Common myeloid progenitor, CD34-positive (primary cell): ENCODE data around the gene FANCC.

Experiments
- CTCF ChIA-PET: fragments of 350-600 bp; sonication (Branson Sonifier 250); formaldehyde crosslinking; loops from one replicate; lab custom pipeline; 2021; ENCODE audit warnings: antibody characterized with exemption; lab: Charles Lee
- POLR2A ChIA-PET: fragments of 350-600 bp; sonication (Branson Sonifier 250); formaldehyde crosslinking; loops from one replicate; lab custom pipeline; 2021; ENCODE audit warnings: antibody characterized with exemption; lab: Charles Lee
- DNase-seq, 3 donors: peaks; one replicate each; pipeline versions ENCODE4 v3.0.0 to v3.0.0-alpha.2; 2013
- H3K27ac ChIP-seq, 2 experiments: 1 replicate in 1 of 2; 2 replicates in 1 of 2; pipeline ENCODE4 v1.7.0; 2013; ENCODE audit warnings: inconsistent platforms in 2 of 2, low read length in 2 of 2, mild to moderate bottlenecking in 2 of 2, low read depth in 1 of 2, moderate library complexity in 1 of 2; ENCODE audit not compliant: severe bottlenecking in 2 of 2, insufficient read depth in 1 of 2, poor library complexity in 1 of 2
- H3K27me3 ChIP-seq, 5 experiments: replicated peaks in 2 of 5; 1 replicate in 3 of 5; 2 replicates in 2 of 5; pipeline versions ENCODE4 v1.6.1 to v1.7.0; 2013; ENCODE audit warnings: low read length in 4 of 5, mild to moderate bottlenecking in 2 of 5, moderate library complexity in 2 of 5, inconsistent platforms in 1 of 5; ENCODE audit not compliant: insufficient read depth in 5 of 5, control insufficient read depth in 4 of 5
- H3K36me3 ChIP-seq, 4 experiments: 1 replicate in 2 of 4; 2 replicates in 2 of 4; pipeline versions ENCODE4 v1.6.1 to v1.7.0; 2013; ENCODE audit warnings: low read length in 3 of 4, control low read depth in 1 of 4, mild to moderate bottlenecking in 1 of 4; ENCODE audit not compliant: control insufficient read depth in 4 of 4, insufficient read depth in 4 of 4
- H3K4me1 ChIP-seq, 4 experiments: 1 replicate in 3 of 4; 2 replicates in 1 of 4; pipeline versions ENCODE4 v1.6.1 to v1.7.1; 2013; ENCODE audit warnings: low read length in 3 of 4, mild to moderate bottlenecking in 3 of 4, control low read depth in 1 of 4, inconsistent platforms in 1 of 4, moderate library complexity in 1 of 4; ENCODE audit not compliant: control insufficient read depth in 4 of 4, insufficient read depth in 4 of 4; ENCODE audit errors: control extremely low read depth in 1 of 4
- H3K4me3 ChIP-seq, 7 experiments: 1 replicate in 4 of 7; 2 replicates in 3 of 7; pipeline versions ENCODE4 v1.5.1 to v1.7.0; 2013; ENCODE audit warnings: mild to moderate bottlenecking in 7 of 7, low read length in 6 of 7, moderate library complexity in 6 of 7, inconsistent platforms in 2 of 7, low read depth in 2 of 7, control low read depth in 1 of 7; ENCODE audit not compliant: insufficient read depth in 4 of 7, control insufficient read depth in 1 of 7; ENCODE audit errors: extremely low read depth in 1 of 7
- H3K9me3 ChIP-seq, 5 experiments: 1 replicate in 4 of 5; 2 replicates in 1 of 5; pipeline versions ENCODE4 v1.6.1 to v1.7.1; 2013; ENCODE audit warnings: low read length in 4 of 5, mild to moderate bottlenecking in 2 of 5, inconsistent platforms in 1 of 5, low read depth in 1 of 5, moderate library complexity in 1 of 5; ENCODE audit not compliant: control insufficient read depth in 4 of 5, insufficient read depth in 2 of 5; ENCODE audit errors: control extremely low read depth in 1 of 5
- WGBS: methylation state at CpG from one replicate; pipeline ENCODE4 v1.1.5; 2013; ENCODE audit not compliant: insufficient coverage; 5-methylcytosine and 5-hydroxymethylcytosine counted together

The FANCC gene

GRCh38 chr9:95094002-95094401 lies 223.5 kb downstream of the FANCC start:
- POLR2A ChIA-PET, result interaction anchor here (0.6 kb wide), 1 partner anchor 1357 kb away, joined by 3 read pairs; no protein-coding TSS in a partner anchor
- Histone ChIP-seq H3K27ac (no peak overlapping the region), H3K4me1 (peaks cover 0 to 66% (median 28%) of the 10 kb centered on the region in 4 experiments), H3K9me3 (no peaks in the 10 kb centered on the region), H3K36me3 (peaks cover 0 to 6% (median 4%) of the 10 kb centered on the region in 4 experiments), H3K4me3 (no peak overlapping the region), H3K27me3 (no peaks in the 10 kb centered on the region)
- CTCF ChIA-PET, result no interaction called here
- 85% methylated on average over 3 of the region's 10 CpGs for WGBS
- DNase-seq, result no peak

GRCh38 chr9:95093586-95093985 lies 223.9 kb downstream of the FANCC start:
- Histone ChIP-seq H3K4me1 (peaks cover 0 to 65% (median 28%) of the 10 kb centered on the region in 4 experiments), H3K4me3 (no peak overlapping the region), H3K9me3 (no peaks in the 10 kb centered on the region), H3K27me3 (no peaks in the 10 kb centered on the region), H3K27ac (no peak overlapping the region), H3K36me3 (peaks cover 0 to 6% (median 4%) of the 10 kb centered on the region in 4 experiments)
- DNase-seq, result no peak
- POLR2A ChIA-PET, result interaction anchor here (0.6 kb wide), 1 partner anchor 1358 kb away, joined by 3 read pairs; no protein-coding TSS in a partner anchor
- CTCF ChIA-PET, result interaction anchor here (1.2 to 1.7 kb wide), 3 partner anchors 17 to 413 kb away, joined by 3 to 4 read pairs (median 4); no protein-coding TSS in a partner anchor
- WGBS, result 98% methylated on average over 14 of the region's 16 CpGs

GRCh38 chr9:95092262-95093072 lies 225.0 kb downstream of the FANCC start:
- POLR2A ChIA-PET, result no interaction called here

GRCh38 chr9:95091601-95092261 lies 225.8 kb downstream of the FANCC start:
- Histone ChIP-seq H3K36me3 (peaks cover 0 to 8% (median under 1%) of the 10 kb centered on the region in 4 experiments), H3K27ac (peak overlapping the region in 1 of 2 experiments; percentile 43), H3K9me3 (no peaks in the 10 kb centered on the region), H3K4me3 (no peak overlapping the region), H3K27me3 (no peaks in the 10 kb centered on the region), H3K4me1 (peaks cover 0 to 60% (median 28%) of the 10 kb centered on the region in 4 experiments)
- DNase-seq, result peak; percentile 40 to 86 (median 76)
- 32% methylated on average over 9 of the region's 12 CpGs for WGBS
- ChIA-PET POLR2A (no interaction called here), CTCF (interaction anchor here (1.1 to 1.7 kb wide), 5 partner anchors 24 to 55 kb away, joined by 3 to 4 read pairs (median 3); no protein-coding TSS in a partner anchor)

More at GRCh38 chr9:95092262-95093072, 225.0 kb downstream of the FANCC start:
- peak overlapping the region; percentile 30 to 43 for H3K27ac ChIP-seq
- DNase-seq, result peak; percentile 16 to 66 (median 45)
- H3K4me3 ChIP-seq, result peak overlapping the region in 1 of 7 experiments; percentile 28
- H3K27me3 ChIP-seq, result no peaks in the 10 kb centered on the region
- H3K36me3 ChIP-seq, result peaks cover 0 to 6% (median under 1%) of the 10 kb centered on the region in 4 experiments
- H3K4me1 ChIP-seq, result peaks cover 0 to 60% (median 28%) of the 10 kb centered on the region in 4 experiments
- WGBS, result 55% methylated on average over 16 of the region's 19 CpGs
- CTCF ChIA-PET, result interaction anchor here (1.1 to 1.7 kb wide), 7 partner anchors 19 to 411 kb away, joined by 3 to 4 read pairs (median 3); no protein-coding TSS in a partner anchor
- H3K9me3 ChIP-seq, result no peaks in the 10 kb centered on the region

- peaks cover 0 to 15% (median 6%) of the 10 kb centered on the region in 4 experiments for H3K36me3 ChIP-seq
- H3K27me3 ChIP-seq, result no peaks in the 10 kb centered on the region
- ChIA-PET CTCF (interaction anchor here (1.6 kb wide), 1 partner anchor 54 kb away, joined by 3 read pairs; no protein-coding TSS in a partner anchor), POLR2A (no interaction called here)
- 94% methylated on average over 8 of the region's 14 CpGs for WGBS
- H3K27ac ChIP-seq, result no peak overlapping the region
- no peaks in the 10 kb centered on the region for H3K9me3 ChIP-seq
- no peak for DNase-seq
- no peak overlapping the region for H3K4me3 ChIP-seq
- peaks cover 0 to 60% (median 28%) of the 10 kb centered on the region in 4 experiments for H3K4me1 ChIP-seq
These were observed 226.5 kb downstream of the FANCC start for GRCh38 chr9:95090871-95091577.

GRCh38 chr9:95090023-95090791 lies 227.3 kb downstream of the FANCC start:
- Histone ChIP-seq H3K4me3 (no peak overlapping the region), H3K27ac (no peak overlapping the region), H3K9me3 (no peaks in the 10 kb centered on the region), H3K36me3 (peaks cover 0 to 23% (median 6%) of the 10 kb centered on the region in 4 experiments), H3K4me1 (peaks cover 0 to 54% (median 26%) of the 10 kb centered on the region in 4 experiments), H3K27me3 (no peaks in the 10 kb centered on the region)
- CTCF ChIA-PET, result interaction anchor here (1.6 kb wide), 1 partner anchor 38 kb away, joined by 6 read pairs; no protein-coding TSS in a partner anchor
- POLR2A ChIA-PET, result no interaction called here
- WGBS, result 93% methylated on average over 18 of the region's 22 CpGs
- DNase-seq, result peak in 1 of 3 donors; percentile 15
